Esophagus squamous epithelium (tissue), 5 donors: ENCODE measurements around the gene FGF1. TPM values are rescaled to one million over a fixed set of nuclear protein-coding genes. Genes with fewer than 3 reads are reported as not detected.

Source experiments
- DNase-seq: peaks from one replicate; lab custom pipeline; 2025; lab: John Stamatoyannopoulos, UW
- H3K27ac ChIP-seq, 4 donors: fragments of 200-600 bp; sonication (generic); one replicate each; pipeline ENCODE4 v1.5.1; 2016 to 2019; ENCODE audit warnings: mild to moderate bottlenecking in 1 of 4
- H3K27me3 ChIP-seq, 4 donors: fragments of 200-600 bp; sonication (generic); 1 replicate in 3 of 4; 2 replicates in 1 of 4; pipeline versions ENCODE4 v1.5.1 to v1.6.0; 2017 to 2021; ENCODE audit warnings: antibody characterized with exemption in 1 of 4
- H3K36me3 ChIP-seq, 3 donors: fragments of 200-600 bp; sonication (generic); one replicate each; pipeline ENCODE4 v1.5.1; 2016 to 2019
- H3K4me1 ChIP-seq, 3 donors: fragments of 200-600 bp; sonication (generic); one replicate each; pipeline ENCODE4 v1.5.1; 2017 to 2019
- H3K4me3 ChIP-seq, 4 donors: fragments of 200-600 bp; sonication (generic); 1 replicate in 3 of 4; 2 replicates in 1 of 4; pipeline ENCODE4 v1.5.1; 2016 to 2019; ENCODE audit warnings: mild to moderate bottlenecking in 2 of 4, moderate library complexity in 1 of 4
- H3K9me3 ChIP-seq, 3 donors: fragments of 200-600 bp; sonication (generic); one replicate each; pipeline ENCODE4 v1.5.1; 2016 to 2019
- CTCF ChIP-seq, 6 experiments: fragments of 450-650 bp in 4 of 6; fragments of 200-600 bp in 2 of 6; sonication (generic) in 2 of 6; IDR thresholded peaks; one replicate each; pipeline ENCODE4 v1.5.1; 2016 to 2019; ENCODE audit warnings: antibody characterized with exemption in 6 of 6, mild to moderate bottlenecking in 4 of 6, moderate library complexity in 4 of 6
- POLR2A ChIP-seq, 4 donors: fragments of 450-650 bp; IDR thresholded peaks; one replicate each; pipeline ENCODE4 v1.6.1; 2017; ENCODE audit warnings: antibody characterized with exemption in 4 of 4, mild to moderate bottlenecking in 4 of 4, moderate library complexity in 3 of 4
- WGBS, 2 donors: methylation state at CpG; one replicate each; pipeline ENCODE4 v1.1.5; 2018; 5-methylcytosine and 5-hydroxymethylcytosine counted together
- intact Hi-C: fragments of 100-400 bp; cut with DNase I; formaldehyde crosslinking; loops from one replicate; pipeline ENCODE4 v1.15.0; 2022
- total RNA-seq, 4 donors: library from RNA; depleted of rRNA; stranded (reverse); fragments of >200 nt; gene quantifications; one replicate each; pipeline ENCODE4 v1.1.0, GENCODE V29; 2016
- donor health status: DM: yes; HTN: yes; CAD: no.

The FGF1 gene
- total RNA-seq, 4 donors from 2014 or later, result 0.38 to 2.4 (median 1.6) TPM; not detected in 1

GRCh38 chr5:142678529-142678928 is 7.4 kb downstream of the FGF1 start:
- intact Hi-C loops, result no loop called here
- H3K4me3 ChIP-seq, result no peak overlapping the region
- no peaks in the 10 kb centered on the region for H3K9me3 ChIP-seq
- DNase-seq, result no peak
- TF ChIP-seq CTCF (IDR thresholded peaks at IDR 0.05) (no peak), POLR2A (IDR thresholded peaks at IDR 0.05) (no peak)
- no peak overlapping the region for H3K27ac ChIP-seq
- H3K4me1 ChIP-seq, result peaks cover 0 to 25% (median 5%) of the 10 kb centered on the region in 3 donors
- WGBS, 2 donors, result 61 to 78% methylated on average over 1 to 3 of the region's 4 CpGs
- no peaks in the 10 kb centered on the region for H3K36me3 ChIP-seq
- no peaks in the 10 kb centered on the region for H3K27me3 ChIP-seq

GRCh38 chr5:142677198-142677597 is 8.7 kb downstream of the FGF1 start:
- TF ChIP-seq CTCF (IDR thresholded peaks at IDR 0.05) (no peak), POLR2A (IDR thresholded peaks at IDR 0.05) (no peak)
- no peaks in the 10 kb centered on the region for H3K9me3 ChIP-seq
- H3K4me3 ChIP-seq, result no peak overlapping the region
- H3K4me1 ChIP-seq, result peaks cover 0 to 21% (median 5%) of the 10 kb centered on the region in 3 donors
- 71% methylated on average over 2 of the region's 2 CpGs; no CpG with 5 or more reads in 1 of the 2 donors for WGBS, 2 donors
- H3K36me3 ChIP-seq, result no peaks in the 10 kb centered on the region
- intact Hi-C loops, result no loop called here
- no peaks in the 10 kb centered on the region for H3K27me3 ChIP-seq
- no peak overlapping the region for H3K27ac ChIP-seq
- no peak for DNase-seq

- 93 to 94% methylated on average over 4 of the region's 4 CpGs for WGBS, 2 donors
- H3K36me3 ChIP-seq, result no peaks in the 10 kb centered on the region
Observed at GRCh38 chr5:142676318-142676717, 9.6 kb downstream of the FGF1 start.

GRCh38 chr5:142674531-142675469 is 11.1 kb downstream of the FGF1 start:
- Histone ChIP-seq H3K4me3 (no peak overlapping the region), H3K9me3 (no peaks in the 10 kb centered on the region), H3K36me3 (no peaks in the 10 kb centered on the region), H3K27ac (peak overlapping the region in 1 of 4 donors; percentile 7), H3K27me3 (no peaks in the 10 kb centered on the region), H3K4me1 (peaks cover 0 to 10% (median 0%) of the 10 kb centered on the region in 3 donors)
- 60 to 70% methylated on average over 11 to 13 of the region's 22 CpGs for WGBS, 2 donors
- TF ChIP-seq POLR2A (IDR thresholded peaks at IDR 0.05), result no peak
- no peak for TF ChIP-seq CTCF (IDR thresholded peaks at IDR 0.05)
- intact Hi-C loops, result no loop called here
- DNase-seq, result no peak

More at GRCh38 chr5:142676318-142676717, 9.6 kb downstream of the FGF1 start:
- no peaks in the 10 kb centered on the region for H3K9me3 ChIP-seq
- H3K27me3 ChIP-seq, result no peaks in the 10 kb centered on the region
- no peak overlapping the region for H3K27ac ChIP-seq
- TF ChIP-seq POLR2A (IDR thresholded peaks at IDR 0.05), result no peak
- TF ChIP-seq CTCF (IDR thresholded peaks at IDR 0.05), result no peak
- peaks cover 0 to 19% (median 3%) of the 10 kb centered on the region in 3 donors for H3K4me1 ChIP-seq
- intact Hi-C loops, result no loop called here
- no peak for DNase-seq
- H3K4me3 ChIP-seq, result no peak overlapping the region

- H3K36me3 ChIP-seq, result no peaks in the 10 kb centered on the region
- TF ChIP-seq POLR2A (IDR thresholded peaks at IDR 0.05), result no peak
- no peak for TF ChIP-seq CTCF (IDR thresholded peaks at IDR 0.05)
- no peak for DNase-seq
- no peak overlapping the region for H3K4me3 ChIP-seq
- no peak overlapping the region for H3K27ac ChIP-seq
- intact Hi-C loops, result no loop called here
- 89% methylated on average over 1 of the region's 1 CpG for WGBS, 2 donors
- peaks cover 0 to 33% (median 0%) of the 10 kb centered on the region in 3 donors for H3K4me1 ChIP-seq
- no peaks in the 10 kb centered on the region for H3K9me3 ChIP-seq
- H3K27me3 ChIP-seq, result no peaks in the 10 kb centered on the region
Observed at GRCh38 chr5:142671801-142672200, 14.1 kb downstream of the FGF1 start.
